Osteoblast (primary cell): ENCODE data around the gene CACNA1C. TPM values are rescaled to one million over a fixed set of nuclear protein-coding genes. Genes with fewer than 3 reads are reported as not detected.

Experiments
- DNase-seq: peaks from one replicate; pipeline ENCODE4 v3.0.0; 2011; ENCODE audit warnings: low spot score, mixed read lengths; ENCODE audit not compliant: insufficient read length; ENCODE audit errors: missing footprints
- H2AFZ ChIP-seq: 2 replicates; pipeline ENCODE4 v1.6.0; 2011; ENCODE audit warnings: mild to moderate bottlenecking, low read length
- H3K27ac ChIP-seq: 2 replicates; pipeline ENCODE4 v1.5.1; 2011; ENCODE audit warnings: mild to moderate bottlenecking, low read depth, low read length, moderate library complexity
- H3K27me3 ChIP-seq: 2 replicates; pipeline ENCODE4 v1.6.0; 2012; ENCODE audit warnings: mild to moderate bottlenecking, control low read depth, inconsistent platforms, low read length, moderate library complexity; ENCODE audit not compliant: insufficient read depth
- H3K36me3 ChIP-seq: 2 replicates; pipeline ENCODE4 v1.5.1; 2011; ENCODE audit warnings: mild to moderate bottlenecking, low read length, control low read depth, moderate library complexity; ENCODE audit not compliant: insufficient read depth
- H3K4me1 ChIP-seq: 2 replicates; pipeline ENCODE4 v1.5.1; 2011; ENCODE audit warnings: mild to moderate bottlenecking, low read length, control low read depth, moderate library complexity; ENCODE audit not compliant: insufficient read depth
- H3K4me2 ChIP-seq: 2 replicates; pipeline ENCODE4 v1.6.0; 2011; ENCODE audit warnings: mild to moderate bottlenecking, low read length; ENCODE audit not compliant: insufficient read depth
- H3K4me3 ChIP-seq: fragments of 200-600 bp; sonication (generic); 3 replicates; pipeline ENCODE4 v1.5.1; 2012; ENCODE audit warnings: mild to moderate bottlenecking, low read length, inconsistent platforms; ENCODE audit not compliant: insufficient read depth
- H3K79me2 ChIP-seq: 2 replicates; pipeline ENCODE4 v1.6.0; 2012; ENCODE audit warnings: mild to moderate bottlenecking, low read length, control low read depth, inconsistent platforms; ENCODE audit not compliant: insufficient read depth
- H3K9me3 ChIP-seq: 2 replicates; pipeline ENCODE4 v1.5.1; 2011; ENCODE audit warnings: low read depth, low read length, control low read depth
- H4K20me1 ChIP-seq: 2 replicates; pipeline ENCODE4 v1.6.0; 2012; ENCODE audit warnings: mild to moderate bottlenecking, low read length, control low read depth; ENCODE audit not compliant: insufficient read depth
- CTCF ChIP-seq: IDR thresholded peaks from 2 replicates; pipeline ENCODE4 v1.5.1; 2011; ENCODE audit warnings: mild to moderate bottlenecking, low read depth, low read length, moderate library complexity; ENCODE audit errors: extremely low read depth
- total RNA-seq: library from RNA; depleted of rRNA; stranded (reverse); fragments of >200 nt; gene quantifications from 2 replicates; pipeline ENCODE4 v1.2.3, GENCODE V29; 2012

CACNA1C gene
- total RNA-seq, 1 donor: 19.2 TPM

GRCh38 chr12:2095878-2096277 lies 43.1 kb downstream of the CACNA1C start:
- no peaks in the 10 kb centered on the region for H3K9me3 ChIP-seq
- peaks cover 6% of the 10 kb centered on the region for H4K20me1 ChIP-seq
- no peak overlapping the region for H3K27ac ChIP-seq
- H3K79me2 ChIP-seq: peaks cover 78% of the 10 kb centered on the region
- no peak overlapping the region for H3K4me2 ChIP-seq
- no peak for DNase-seq
- no peak for TF ChIP-seq CTCF
- peaks cover 31% of the 10 kb centered on the region for H3K4me1 ChIP-seq
- H3K27me3 ChIP-seq: no peaks in the 10 kb centered on the region
- H3K36me3 ChIP-seq: no peaks in the 10 kb centered on the region
- no peak overlapping the region for H2AFZ ChIP-seq
- H3K4me3 ChIP-seq: no peak overlapping the region

- H3K27ac ChIP-seq: no peak overlapping the region
- H3K4me3 ChIP-seq: no peak overlapping the region
- H3K9me3 ChIP-seq: no peaks in the 10 kb centered on the region
- H3K36me3 ChIP-seq: no peaks in the 10 kb centered on the region
- H4K20me1 ChIP-seq: peaks cover 22% of the 10 kb centered on the region
- H3K79me2 ChIP-seq: peaks cover 72% of the 10 kb centered on the region
- no peaks in the 10 kb centered on the region for H3K27me3 ChIP-seq
- H2AFZ ChIP-seq: no peak overlapping the region
- no peak overlapping the region for H3K4me2 ChIP-seq
- H3K4me1 ChIP-seq: peaks cover 35% of the 10 kb centered on the region
- no peak for DNase-seq
- no peak for TF ChIP-seq CTCF
These were observed 44.8 kb downstream of the CACNA1C start for GRCh38 chr12:2097617-2098016.

- peaks cover 23% of the 10 kb centered on the region for H3K4me1 ChIP-seq
These were observed 46.1 kb downstream of the CACNA1C start for GRCh38 chr12:2098852-2099251.

GRCh38 chr12:2099595-2099994 lies 46.8 kb downstream of the CACNA1C start:
- DNase-seq: no peak
- no peak for TF ChIP-seq CTCF
- H3K79me2 ChIP-seq: peaks cover 62% of the 10 kb centered on the region

More at GRCh38 chr12:2098852-2099251, 46.1 kb downstream of the CACNA1C start:
- H3K4me3 ChIP-seq: no peak overlapping the region
- TF ChIP-seq CTCF: no peak
- DNase-seq: no peak
- H4K20me1 ChIP-seq: peaks cover 21% of the 10 kb centered on the region
- H3K36me3 ChIP-seq: no peaks in the 10 kb centered on the region
- no peak overlapping the region for H3K27ac ChIP-seq
- H3K79me2 ChIP-seq: peaks cover 68% of the 10 kb centered on the region
- no peaks in the 10 kb centered on the region for H3K9me3 ChIP-seq
- H3K27me3 ChIP-seq: no peaks in the 10 kb centered on the region
- H2AFZ ChIP-seq: no peak overlapping the region
- H3K4me2 ChIP-seq: no peak overlapping the region

More at GRCh38 chr12:2099595-2099994, 46.8 kb downstream of the CACNA1C start:
- H3K27me3 ChIP-seq: no peaks in the 10 kb centered on the region
- H3K4me2 ChIP-seq: no peak overlapping the region
- no peak overlapping the region for H2AFZ ChIP-seq
- peaks cover 22% of the 10 kb centered on the region for H4K20me1 ChIP-seq
- H3K36me3 ChIP-seq: no peaks in the 10 kb centered on the region
- no peak overlapping the region for H3K4me3 ChIP-seq
- no peaks in the 10 kb centered on the region for H3K9me3 ChIP-seq
- H3K27ac ChIP-seq: no peak overlapping the region
- H3K4me1 ChIP-seq: peaks cover 15% of the 10 kb centered on the region
